Astrocyte (in vitro differentiated cells and primary cell): ENCODE data around the gene CFAP45.

ENCODE experiments used
- EZH2 ChIP-seq: IDR thresholded peaks from 2 replicates; pipeline ENCODE4 v1.6.1; 2012; ENCODE audit warnings: mild to moderate bottlenecking, low read length, inconsistent platforms; ENCODE audit not compliant: insufficient read depth
- TF ChIP-seq, protein P1 (sequence below): IDR thresholded peaks from 2 replicates; pipeline ENCODE4 v1.5.1; 2011; ENCODE audit warnings: low read depth, mild to moderate bottlenecking, inconsistent platforms, low read length, moderate library complexity; ENCODE audit not compliant: insufficient read depth

GRCh38 chr1:159879136-159879535 lies 20.8 kb downstream of the CFAP45 start:
- TF ChIP-seq, protein P1, sequence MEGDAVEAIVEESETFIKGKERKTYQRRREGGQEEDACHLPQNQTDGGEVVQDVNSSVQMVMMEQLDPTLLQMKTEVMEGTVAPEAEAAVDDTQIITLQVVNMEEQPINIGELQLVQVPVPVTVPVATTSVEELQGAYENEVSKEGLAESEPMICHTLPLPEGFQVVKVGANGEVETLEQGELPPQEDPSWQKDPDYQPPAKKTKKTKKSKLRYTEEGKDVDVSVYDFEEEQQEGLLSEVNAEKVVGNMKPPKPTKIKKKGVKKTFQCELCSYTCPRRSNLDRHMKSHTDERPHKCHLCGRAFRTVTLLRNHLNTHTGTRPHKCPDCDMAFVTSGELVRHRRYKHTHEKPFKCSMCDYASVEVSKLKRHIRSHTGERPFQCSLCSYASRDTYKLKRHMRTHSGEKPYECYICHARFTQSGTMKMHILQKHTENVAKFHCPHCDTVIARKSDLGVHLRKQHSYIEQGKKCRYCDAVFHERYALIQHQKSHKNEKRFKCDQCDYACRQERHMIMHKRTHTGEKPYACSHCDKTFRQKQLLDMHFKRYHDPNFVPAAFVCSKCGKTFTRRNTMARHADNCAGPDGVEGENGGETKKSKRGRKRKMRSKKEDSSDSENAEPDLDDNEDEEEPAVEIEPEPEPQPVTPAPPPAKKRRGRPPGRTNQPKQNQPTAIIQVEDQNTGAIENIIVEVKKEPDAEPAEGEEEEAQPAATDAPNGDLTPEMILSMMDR = no peak
- no peak for TF ChIP-seq EZH2
